ENCODE results near the gene ADAMTS18.
"Not testable (repeated sequence)": the region's sequence is repeated elsewhere in the genome, so short reads cannot be mapped to it uniquely, and the experiment has no call there.

DNA sequence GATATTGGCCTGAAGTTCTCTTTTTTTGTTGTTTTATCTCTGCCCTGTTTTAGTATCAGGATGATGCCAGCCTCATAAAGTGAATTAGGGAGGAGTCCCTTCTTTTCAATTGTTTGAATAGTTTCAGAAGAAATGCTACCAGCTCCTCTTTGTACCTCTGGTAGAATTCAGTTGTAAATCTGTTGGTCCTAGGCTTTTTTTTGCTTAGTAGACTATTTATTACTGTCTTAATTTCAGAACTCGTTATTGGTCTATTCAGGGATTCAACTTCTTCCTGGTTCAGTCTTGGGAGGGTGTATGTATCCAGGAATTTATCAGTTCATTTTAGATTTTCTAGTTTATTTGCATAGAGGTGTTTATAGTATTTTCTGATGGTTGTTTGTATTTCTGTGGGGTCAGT is 168.6 kb downstream of the ADAMTS18 start:
- TF ChIP-seq CTCF, POLR2A (IDR thresholded peaks at IDR 0.05): not testable (repeated sequence)
